ENCODE results near the gene OR2AT4. TPM values are rescaled to one million over a fixed set of nuclear protein-coding genes. Genes with fewer than 3 reads are reported as not detected.

The OR2AT4 gene
- total and polyA plus RNA-seq, 2 of the 8 experiments (the other 6 are each of a cell fraction or from before 2014, with no cell fraction given) = not detected

DNA sequence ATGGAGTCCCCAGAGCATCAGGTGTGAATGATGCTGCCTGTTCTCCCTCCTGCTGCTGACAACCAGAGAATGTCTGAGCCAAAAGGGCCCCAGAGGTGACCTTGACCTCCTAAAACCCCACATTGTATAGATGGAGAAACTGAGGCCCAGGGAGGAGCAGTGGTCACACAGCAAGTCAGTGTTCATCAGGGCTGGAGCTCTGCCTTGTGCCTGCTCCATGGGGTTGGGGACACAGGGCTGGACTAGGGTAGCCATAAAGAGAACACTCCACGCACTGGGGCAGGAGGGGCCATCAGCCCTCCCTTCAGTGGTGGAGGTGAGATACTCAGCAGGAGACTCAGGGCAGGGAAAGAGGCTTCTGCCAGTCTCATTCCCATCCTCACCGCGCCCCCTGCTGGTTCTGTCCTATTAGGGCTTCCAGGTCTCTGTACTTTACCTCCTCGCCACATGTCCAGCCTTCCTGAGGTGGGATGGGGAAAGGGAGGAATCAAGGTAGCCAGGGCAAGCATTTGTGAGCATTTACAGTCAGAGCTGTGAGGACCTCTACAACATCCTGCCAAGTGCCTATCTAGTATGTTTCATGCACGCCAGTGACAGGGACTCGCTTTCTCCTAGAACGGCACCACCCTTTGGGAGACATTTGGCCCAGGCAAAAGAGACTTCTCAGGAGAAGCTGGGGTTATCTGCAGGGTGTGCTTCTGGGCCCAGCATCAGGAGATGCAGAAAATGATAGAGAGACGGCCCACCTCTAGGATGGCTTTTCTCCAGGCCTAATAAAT lies 64.7 kb downstream of the OR2AT4 start (continued):
- TF ChIP-seq CHD7 (IDR thresholded peaks at IDR 0.05; ENCODE audit: insufficient replicate concordance, low read length) (no peak), YY1 (IDR thresholded peaks at IDR 0.05; ENCODE audit: low read depth, low read length) (peak; percentile 15; the same call in 1 of the 2 replicates), CEBPB (IDR thresholded peaks at IDR 0.05; ENCODE audit: low read depth, low read length) (no peak), BCL11A (IDR thresholded peaks at IDR 0.05; ENCODE audit: low read depth in 2 of 2, low read length in 2 of 2) (no peak), RAD21 (IDR thresholded peaks at IDR 0.05 in 1 of 2, conservative IDR thresholded peaks at IDR 0.05 in 1 of 2; ENCODE audit: low read depth in 2 of 2, low read length in 2 of 2) (peak; percentile 62 to 70), KDM5A (IDR thresholded peaks at IDR 0.05; ENCODE audit: low read length) (no peak)
- TF ChIP-seq, protein P1, sequence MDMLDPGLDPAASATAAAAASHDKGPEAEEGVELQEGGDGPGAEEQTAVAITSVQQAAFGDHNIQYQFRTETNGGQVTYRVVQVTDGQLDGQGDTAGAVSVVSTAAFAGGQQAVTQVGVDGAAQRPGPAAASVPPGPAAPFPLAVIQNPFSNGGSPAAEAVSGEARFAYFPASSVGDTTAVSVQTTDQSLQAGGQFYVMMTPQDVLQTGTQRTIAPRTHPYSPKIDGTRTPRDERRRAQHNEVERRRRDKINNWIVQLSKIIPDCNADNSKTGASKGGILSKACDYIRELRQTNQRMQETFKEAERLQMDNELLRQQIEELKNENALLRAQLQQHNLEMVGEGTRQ (IDR thresholded peaks at IDR 0.05; ENCODE audit: low read length) = no peak
